ENCODE results near the gene TBCB.

GRCh38 chr19:36152352-36153091 lies 37.3 kb downstream of the TBCB start, which contains the start of gene COX7A1:
- TF ChIP-seq RCOR1 (IDR thresholded peaks at IDR 0.05; ENCODE audit: insufficient replicate concordance, low read length) (no peak), CTCF (conservative IDR thresholded peaks at IDR 0.05; ENCODE audit: low read depth, low read length) (no peak), POLR2A (IDR thresholded peaks at IDR 0.05; ENCODE audit: low read depth, low read length) (no peak), MXI1 (IDR thresholded peaks at IDR 0.05; ENCODE audit: borderline replicate concordance, low read depth, low read length) (no peak), ELK1 (IDR thresholded peaks at IDR 0.05; ENCODE audit: borderline replicate concordance, low read depth, low read length) (no peak)
